WERI-Rb-1 (cell line): ENCODE results near the gene DMD.

Experiments used
- DNase-seq: peaks from one replicate; pipeline ENCODE4 v3.0.0-alpha.2; 2020
- H3K27ac ChIP-seq: fragments of 250-450 bp; sonication (Bioruptor Pico); 2 replicates; pipeline ENCODE4 v1.5.1; 2020; ENCODE audit warnings: mild to moderate bottlenecking, moderate library complexity
- H3K27me3 ChIP-seq: fragments of 250-450 bp; sonication (Bioruptor Pico); 2 replicates; pipeline ENCODE4 v1.5.1; 2021; ENCODE audit warnings: mild to moderate bottlenecking, low read depth, moderate library complexity; ENCODE audit not compliant: insufficient read depth, severe bottlenecking
- H3K36me3 ChIP-seq: fragments of 250-450 bp; sonication (Bioruptor Pico); 2 replicates; pipeline ENCODE4 v1.5.1; 2020; ENCODE audit warnings: mild to moderate bottlenecking, moderate library complexity
- H3K4me3 ChIP-seq: 2 replicates; pipeline ENCODE4 v1.5.1; 2011; ENCODE audit warnings: low read depth, mild to moderate bottlenecking, control low read depth, low read length
- H3K9me3 ChIP-seq: fragments of 250-450 bp; sonication (Bioruptor Pico); 2 replicates; pipeline ENCODE4 v1.5.1; 2021; ENCODE audit warnings: mild to moderate bottlenecking, moderate library complexity; ENCODE audit not compliant: severe bottlenecking
- TF ChIP-seq, protein P1 (sequence below): IDR thresholded peaks from 2 replicates; pipeline ENCODE4 v1.5.1; 2011; ENCODE audit warnings: low read depth, mild to moderate bottlenecking, control low read depth, inconsistent platforms, low read length

Gene DMD

GRCh38 chrX:31260351-31260750 lies 1951.0 kb downstream of the DMD start:
- H3K27me3 ChIP-seq, result peaks cover 12% of the 10 kb centered on the region

GRCh38 chrX:31258166-31258565 lies 1953.2 kb downstream of the DMD start:
- peaks cover 3% of the 10 kb centered on the region for H3K27me3 ChIP-seq
- TF ChIP-seq, protein P1, sequence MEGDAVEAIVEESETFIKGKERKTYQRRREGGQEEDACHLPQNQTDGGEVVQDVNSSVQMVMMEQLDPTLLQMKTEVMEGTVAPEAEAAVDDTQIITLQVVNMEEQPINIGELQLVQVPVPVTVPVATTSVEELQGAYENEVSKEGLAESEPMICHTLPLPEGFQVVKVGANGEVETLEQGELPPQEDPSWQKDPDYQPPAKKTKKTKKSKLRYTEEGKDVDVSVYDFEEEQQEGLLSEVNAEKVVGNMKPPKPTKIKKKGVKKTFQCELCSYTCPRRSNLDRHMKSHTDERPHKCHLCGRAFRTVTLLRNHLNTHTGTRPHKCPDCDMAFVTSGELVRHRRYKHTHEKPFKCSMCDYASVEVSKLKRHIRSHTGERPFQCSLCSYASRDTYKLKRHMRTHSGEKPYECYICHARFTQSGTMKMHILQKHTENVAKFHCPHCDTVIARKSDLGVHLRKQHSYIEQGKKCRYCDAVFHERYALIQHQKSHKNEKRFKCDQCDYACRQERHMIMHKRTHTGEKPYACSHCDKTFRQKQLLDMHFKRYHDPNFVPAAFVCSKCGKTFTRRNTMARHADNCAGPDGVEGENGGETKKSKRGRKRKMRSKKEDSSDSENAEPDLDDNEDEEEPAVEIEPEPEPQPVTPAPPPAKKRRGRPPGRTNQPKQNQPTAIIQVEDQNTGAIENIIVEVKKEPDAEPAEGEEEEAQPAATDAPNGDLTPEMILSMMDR, result no peak
- H3K27ac ChIP-seq, result no peak overlapping the region
- H3K36me3 ChIP-seq, result no peaks in the 10 kb centered on the region
- no peaks in the 10 kb centered on the region for H3K9me3 ChIP-seq
- no peak overlapping the region for H3K4me3 ChIP-seq
- no peak for DNase-seq

More at GRCh38 chrX:31260351-31260750, 1951.0 kb downstream of the DMD start:
- Histone ChIP-seq H3K9me3 (no peaks in the 10 kb centered on the region), H3K36me3 (no peaks in the 10 kb centered on the region), H3K27ac (no peak overlapping the region), H3K4me3 (no peak overlapping the region)
- TF ChIP-seq, protein P1, result no peak
- DNase-seq, result no peak

DNA sequence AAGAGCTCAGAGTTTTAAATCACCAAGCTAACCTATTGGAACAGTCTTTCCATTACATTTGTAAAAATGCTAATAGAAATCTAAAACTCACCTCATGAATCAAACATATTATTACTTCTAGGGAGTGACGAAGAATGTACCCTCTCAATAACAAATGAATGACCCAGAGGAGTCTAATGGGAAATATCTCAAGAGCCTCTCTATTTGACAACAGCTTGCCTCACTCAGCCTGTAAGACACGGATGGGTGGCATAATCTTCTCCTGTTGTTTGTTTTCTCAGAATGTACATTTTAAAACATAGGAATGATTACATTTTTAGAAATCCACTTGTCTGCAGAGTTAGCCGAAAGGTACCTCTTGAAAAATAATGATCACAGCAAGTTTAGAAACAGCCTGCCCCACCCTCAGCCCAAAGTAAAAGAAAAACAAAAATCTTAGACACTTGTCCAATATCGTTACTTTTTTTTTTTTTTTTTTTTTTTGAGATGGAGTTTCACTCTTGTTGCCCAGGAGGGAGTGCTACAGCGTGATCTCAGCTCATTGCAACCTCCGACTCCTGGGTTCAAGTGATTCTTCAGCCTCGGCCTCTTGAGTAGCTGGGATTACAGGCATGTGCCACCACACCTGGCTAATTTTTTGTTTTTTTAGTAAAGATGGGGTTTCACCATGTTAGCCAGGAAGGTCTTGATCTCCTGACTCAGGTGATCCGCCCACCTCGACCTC lies 1955.9 kb downstream of the DMD start:
- H3K27ac ChIP-seq, result no peak overlapping the region
- no peak for DNase-seq
- H3K27me3 ChIP-seq, result peaks cover 3% of the 10 kb centered on the region
- H3K4me3 ChIP-seq, result no peak overlapping the region
- H3K9me3 ChIP-seq, result no peaks in the 10 kb centered on the region
- TF ChIP-seq, protein P1, result no peak
- H3K36me3 ChIP-seq, result no peaks in the 10 kb centered on the region

- Histone ChIP-seq H3K9me3 (no peaks in the 10 kb centered on the region), H3K36me3 (no peaks in the 10 kb centered on the region), H3K27me3 (peaks cover 3% of the 10 kb centered on the region), H3K27ac (no peak overlapping the region), H3K4me3 (no peak overlapping the region)
- TF ChIP-seq, protein P1, result no peak
- no peak for DNase-seq
Observed at GRCh38 chrX:31252133-31252532, 1959.2 kb downstream of the DMD start.

- no peaks in the 10 kb centered on the region for H3K36me3 ChIP-seq
- H3K9me3 ChIP-seq, result no peaks in the 10 kb centered on the region
- H3K27me3 ChIP-seq, result peaks cover 3% of the 10 kb centered on the region
- no peak overlapping the region for H3K27ac ChIP-seq
- no peak overlapping the region for H3K4me3 ChIP-seq
- TF ChIP-seq, protein P1, result no peak
- no peak for DNase-seq
Observed at GRCh38 chrX:31251336-31251735, 1960.0 kb downstream of the DMD start.

GRCh38 chrX:31245714-31246113 lies 1965.6 kb downstream of the DMD start:
- Histone ChIP-seq H3K27ac (no peak overlapping the region), H3K36me3 (no peaks in the 10 kb centered on the region), H3K27me3 (peaks cover 3% of the 10 kb centered on the region), H3K9me3 (no peaks in the 10 kb centered on the region), H3K4me3 (no peak overlapping the region)
- TF ChIP-seq, protein P1, result no peak
- no peak for DNase-seq
